CD4-positive, alpha-beta T cell (primary cell): ENCODE data around the gene RUNX2. TPM values are rescaled to one million over a fixed set of nuclear protein-coding genes. Genes with fewer than 3 reads are reported as not detected.
"Not testable (repeated sequence)": the region's sequence is repeated elsewhere in the genome, so short reads cannot be mapped to it uniquely, and the experiment has no call there.

Experiments used
- ATAC-seq: fragments of 200-7000 bp; cut with Tn5 transposase; one replicate; pipeline ENCODE4 v1.10.0; 2022; ENCODE audit warnings: mild to moderate bottlenecking; ENCODE audit not compliant: poor library complexity
- CTCF ChIA-PET: fragments of 350-600 bp; sonication (Branson Sonifier 250); formaldehyde crosslinking; loops from one replicate; lab custom pipeline; 2021; ENCODE audit warnings: antibody characterized with exemption, inconsistent platforms; lab: Charles Lee
- POLR2A ChIA-PET: fragments of 350-600 bp; sonication (Branson Sonifier 250); formaldehyde crosslinking; loops from one replicate; lab custom pipeline; 2021; ENCODE audit warnings: antibody characterized with exemption, inconsistent platforms; lab: Charles Lee
- DNase-seq, 14 experiments: peaks; one replicate each; pipeline ENCODE4 v3.0.0-alpha.2; 2013 to 2020; ENCODE audit warnings: mixed read lengths in 2 of 14
- H3K27ac ChIP-seq, 2 donors: one replicate each; pipeline versions ENCODE4 v1.5.1 to v1.7.0; 2013; ENCODE audit warnings: low read length in 2 of 2, low read depth in 1 of 2, mild to moderate bottlenecking in 1 of 2
- H3K27me3 ChIP-seq, 2 experiments: 1 replicate in 1 of 2; 2 replicates in 1 of 2; pipeline versions ENCODE4 v1.6.1 to v1.7.0; 2013; ENCODE audit warnings: low read length in 2 of 2, control low read depth in 1 of 2, mild to moderate bottlenecking in 1 of 2, moderate library complexity in 1 of 2; ENCODE audit not compliant: insufficient read depth in 2 of 2, control insufficient read depth in 1 of 2
- H3K36me3 ChIP-seq: one replicate; pipeline ENCODE4 v1.6.1; 2013; ENCODE audit warnings: low read length, control low read depth; ENCODE audit not compliant: insufficient read depth
- H3K4me1 ChIP-seq: one replicate; pipeline ENCODE4 v1.6.1; 2013; ENCODE audit warnings: low read length, control low read depth; ENCODE audit not compliant: insufficient read depth
- H3K4me3 ChIP-seq: one replicate; pipeline ENCODE4 v1.5.1; 2013; ENCODE audit warnings: mild to moderate bottlenecking, low read length, moderate library complexity
- H3K9me3 ChIP-seq, 2 experiments: 1 replicate in 1 of 2; 2 replicates in 1 of 2; pipeline versions ENCODE4 v1.6.1 to v1.7.0; 2013; ENCODE audit warnings: low read length in 2 of 2, mild to moderate bottlenecking in 2 of 2, control low read depth in 1 of 2, moderate library complexity in 1 of 2; ENCODE audit not compliant: control insufficient read depth in 1 of 2, insufficient read depth in 1 of 2
- H3K27ac Mint-ChIP-seq: one replicate; pipeline ENCODE4 v1.8.0; 2020; ENCODE audit warnings: mixed read lengths
- H3K27me3 Mint-ChIP-seq: one replicate; pipeline ENCODE4 v1.8.0; 2021; ENCODE audit warnings: mixed read lengths
- H3K36me3 Mint-ChIP-seq: one replicate; pipeline ENCODE4 v1.8.0; 2021; ENCODE audit warnings: low read depth, mixed read lengths
- H3K4me1 Mint-ChIP-seq: one replicate; pipeline ENCODE4 v1.8.0; 2021; ENCODE audit warnings: low read depth, mixed read lengths
- H3K4me3 Mint-ChIP-seq: one replicate; pipeline ENCODE4 v1.8.0; 2020; ENCODE audit warnings: mild to moderate bottlenecking, mixed read lengths
- H3K9me3 Mint-ChIP-seq: one replicate; pipeline ENCODE4 v1.8.0; 2020; ENCODE audit warnings: mixed read lengths
- intact Hi-C, 2 experiments: fragments of 100-400 bp; cut with DNase I in 1 of 2; cut with micrococcal nuclease in 1 of 2; formaldehyde crosslinking; loops; one replicate each; pipeline versions ENCODE4 v1.15.1 to v1.9.0; 2023 to 2025; cut with DNase I, micrococcal nuclease
- total RNA-seq, 174 experiments: library from RNA in 2 of 174; stranded (reverse) in 2 of 174; gene quantifications; one replicate each; pipeline ENCODE4 v1.2.3 and lab custom pipeline; 2021 to 2026
- TF ChIP-seq, protein P1 (sequence below): fragments of 200-600 bp; IDR thresholded peaks from one replicate; pipeline ENCODE4 v1.8.0; 2022; ENCODE audit warnings: antibody characterized with exemption, mild to moderate bottlenecking

The RUNX2 gene
- total RNA-seq, 2 experiments from 2014 or later: 17.5 to 18.0 TPM

DNA sequence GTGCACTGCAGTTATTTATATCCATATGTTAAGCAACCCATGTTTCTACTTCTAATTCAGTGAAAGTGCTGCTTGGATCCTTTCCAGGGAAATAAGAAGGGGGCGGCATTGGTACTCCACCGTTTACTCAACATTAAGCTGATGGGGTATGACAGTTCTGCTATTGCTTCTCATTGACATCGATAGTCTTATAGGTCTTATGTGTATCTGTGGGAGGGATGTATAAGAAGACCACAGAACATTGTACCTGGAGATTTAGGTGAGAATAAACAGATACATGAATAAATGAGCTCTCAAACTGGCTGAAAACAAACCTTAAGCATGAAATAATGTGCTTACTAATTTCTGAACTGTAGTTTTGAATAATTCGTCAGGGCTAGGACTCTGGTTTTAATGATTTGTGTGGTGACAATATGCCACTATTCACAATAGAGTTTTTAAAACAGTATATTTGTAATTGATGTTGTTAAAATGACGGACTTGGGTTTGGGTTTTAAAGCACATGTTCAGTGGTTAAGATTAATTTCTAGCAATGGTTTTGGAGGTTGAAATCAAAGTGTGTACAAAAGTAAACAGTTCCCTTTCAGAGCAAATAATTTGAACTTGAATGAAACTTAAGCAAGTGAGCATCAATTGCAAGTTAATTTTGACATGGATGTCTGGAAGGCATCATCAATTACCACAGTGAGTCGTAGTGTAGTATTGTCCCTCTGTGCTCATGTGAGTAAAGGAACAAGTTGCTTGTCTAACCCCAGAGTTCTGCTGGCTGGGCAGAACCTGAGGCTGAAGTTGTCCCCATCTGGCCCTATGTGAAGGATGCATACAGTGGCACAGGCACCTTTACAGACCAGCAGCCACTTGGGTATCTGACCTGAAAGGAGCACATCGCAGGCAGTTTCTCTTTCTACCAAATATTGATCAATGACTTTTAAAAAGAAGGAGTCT lies 134.3 kb downstream of the RUNX2 start:
- no peak overlapping the region for H3K27ac ChIP-seq
- Mint-ChIP-seq H3K27ac (no peak overlapping the region), H3K36me3 (peaks cover 13% of the 10 kb centered on the region), H3K27me3 (no peaks in the 10 kb centered on the region), H3K9me3 (no peaks in the 10 kb centered on the region), H3K4me1 (peaks cover 13% of the 10 kb centered on the region), H3K4me3 (no peak overlapping the region)
- H3K4me1 ChIP-seq: peaks cover 13% of the 10 kb centered on the region
- TF ChIP-seq, protein P1, sequence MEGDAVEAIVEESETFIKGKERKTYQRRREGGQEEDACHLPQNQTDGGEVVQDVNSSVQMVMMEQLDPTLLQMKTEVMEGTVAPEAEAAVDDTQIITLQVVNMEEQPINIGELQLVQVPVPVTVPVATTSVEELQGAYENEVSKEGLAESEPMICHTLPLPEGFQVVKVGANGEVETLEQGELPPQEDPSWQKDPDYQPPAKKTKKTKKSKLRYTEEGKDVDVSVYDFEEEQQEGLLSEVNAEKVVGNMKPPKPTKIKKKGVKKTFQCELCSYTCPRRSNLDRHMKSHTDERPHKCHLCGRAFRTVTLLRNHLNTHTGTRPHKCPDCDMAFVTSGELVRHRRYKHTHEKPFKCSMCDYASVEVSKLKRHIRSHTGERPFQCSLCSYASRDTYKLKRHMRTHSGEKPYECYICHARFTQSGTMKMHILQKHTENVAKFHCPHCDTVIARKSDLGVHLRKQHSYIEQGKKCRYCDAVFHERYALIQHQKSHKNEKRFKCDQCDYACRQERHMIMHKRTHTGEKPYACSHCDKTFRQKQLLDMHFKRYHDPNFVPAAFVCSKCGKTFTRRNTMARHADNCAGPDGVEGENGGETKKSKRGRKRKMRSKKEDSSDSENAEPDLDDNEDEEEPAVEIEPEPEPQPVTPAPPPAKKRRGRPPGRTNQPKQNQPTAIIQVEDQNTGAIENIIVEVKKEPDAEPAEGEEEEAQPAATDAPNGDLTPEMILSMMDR: no peak
- ATAC-seq (no peak), DNase-seq (no peak)
- intact Hi-C loops: no loop called here
- POLR2A ChIA-PET: interaction anchor here (0.7 kb wide), 1 partner anchor 41 kb away, joined by 4 read pairs; no protein-coding TSS in a partner anchor
- no peaks in the 10 kb centered on the region for H3K27me3 ChIP-seq
- CTCF ChIA-PET: no interaction called here
- no peaks in the 10 kb centered on the region for H3K9me3 ChIP-seq
- no peak overlapping the region for H3K4me3 ChIP-seq
- H3K36me3 ChIP-seq: peaks cover 3% of the 10 kb centered on the region

DNA sequence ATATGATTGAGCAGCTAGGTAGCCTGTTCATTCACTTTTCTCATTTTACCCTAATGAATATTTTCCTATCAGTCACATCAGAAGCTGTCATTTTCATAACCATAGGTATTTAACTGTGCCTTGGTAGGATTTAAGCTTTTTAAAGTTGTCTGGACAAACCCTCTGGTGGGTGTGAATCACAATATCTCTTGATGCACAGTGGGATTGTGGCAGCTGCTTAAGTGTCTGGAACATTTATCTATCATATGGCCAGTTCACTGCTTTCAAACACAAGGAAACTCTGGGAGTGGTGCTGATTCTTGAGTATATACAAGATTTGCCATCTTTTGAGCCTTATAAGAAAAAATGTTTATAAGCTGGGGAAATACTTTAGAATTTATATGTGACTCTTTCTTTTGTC lies 136.6 kb downstream of the RUNX2 start:
- Mint-ChIP-seq H3K27ac (no peak overlapping the region), H3K4me3 (no peak overlapping the region), H3K36me3 (peaks cover 21% of the 10 kb centered on the region), H3K27me3 (no peaks in the 10 kb centered on the region), H3K9me3 (no peaks in the 10 kb centered on the region), H3K4me1 (peaks cover 17% of the 10 kb centered on the region)
- Histone ChIP-seq H3K27me3 (no peaks in the 10 kb centered on the region), H3K9me3 (no peaks in the 10 kb centered on the region), H3K4me1 (peaks cover 11% of the 10 kb centered on the region), H3K4me3 (no peak overlapping the region), H3K36me3 (peaks cover 3% of the 10 kb centered on the region), H3K27ac (no peak overlapping the region)
- POLR2A ChIA-PET: no interaction called here
- intact Hi-C loops: no loop called here
- DNase-seq (no peak), ATAC-seq (no peak)
- TF ChIP-seq, protein P1: no peak
- CTCF ChIA-PET: no interaction called here

DNA sequence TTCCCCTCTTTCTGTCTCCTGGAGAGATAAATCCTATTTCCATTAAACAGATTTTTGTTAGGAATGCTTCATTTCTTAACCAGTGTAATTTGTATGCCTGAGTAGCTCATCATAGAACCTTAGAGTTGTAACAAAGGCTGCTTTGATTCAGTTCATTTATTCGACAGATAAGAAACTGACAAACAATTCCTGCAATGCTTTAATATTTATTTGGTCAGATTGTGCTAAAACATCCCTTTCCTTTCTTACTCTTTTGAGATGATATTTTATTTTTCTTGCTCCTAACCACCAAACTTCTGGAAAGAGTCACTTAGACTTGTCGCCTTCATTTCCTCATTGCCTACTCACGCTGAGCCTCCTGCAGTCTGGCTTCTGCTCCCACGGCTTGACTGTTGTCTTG lies 138.6 kb downstream of the RUNX2 start:
- ChIA-PET POLR2A (no interaction called here), CTCF (no interaction called here)
- ATAC-seq: no peak
- Mint-ChIP-seq H3K36me3 (peaks cover 24% of the 10 kb centered on the region), H3K4me1 (peaks cover 17% of the 10 kb centered on the region), H3K27ac (no peak overlapping the region), H3K4me3 (no peak overlapping the region), H3K27me3 (no peaks in the 10 kb centered on the region), H3K9me3 (no peaks in the 10 kb centered on the region)
- Histone ChIP-seq H3K27me3 (no peaks in the 10 kb centered on the region), H3K4me1 (peaks cover 4% of the 10 kb centered on the region), H3K36me3 (peaks cover 3% of the 10 kb centered on the region), H3K4me3 (no peak overlapping the region), H3K9me3 (no peaks in the 10 kb centered on the region), H3K27ac (no peak overlapping the region)
- DNase-seq: no peak
- TF ChIP-seq, protein P1: no peak
- intact Hi-C loops: no loop called here

DNA sequence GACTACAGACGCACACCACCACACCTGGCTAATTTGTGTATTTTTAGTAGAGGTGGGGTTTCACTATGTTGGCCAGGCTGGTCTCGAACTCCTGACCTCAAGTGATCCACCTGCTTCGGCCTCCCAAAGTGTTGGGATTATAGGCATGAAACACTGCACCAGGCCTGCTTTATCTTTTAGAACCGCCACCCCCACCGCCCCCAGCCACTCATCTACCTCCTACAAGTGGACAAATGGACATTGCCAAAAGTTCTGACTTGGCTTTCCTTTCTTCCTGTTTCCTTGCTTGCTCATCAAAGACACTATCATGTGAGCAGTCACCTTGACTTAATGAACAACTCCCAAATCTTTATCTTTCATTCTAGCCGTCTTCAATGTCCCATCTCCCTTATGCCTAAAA lies 139.3 kb downstream of the RUNX2 start:
- H3K27ac ChIP-seq, DNase-seq, H3K27me3 Mint-ChIP-seq, H3K4me1 ChIP-seq, H3K4me3 Mint-ChIP-seq, ATAC-seq, H3K4me3 ChIP-seq, H3K27me3 ChIP-seq, H3K27ac Mint-ChIP-seq, H3K9me3 Mint-ChIP-seq, H3K9me3 ChIP-seq, intact Hi-C loops, H3K36me3 ChIP-seq, CTCF ChIA-PET: not testable (repeated sequence)
- Mint-ChIP-seq H3K4me1 (peaks cover 17% of the 10 kb centered on the region), H3K36me3 (peaks cover 29% of the 10 kb centered on the region)
- POLR2A ChIA-PET: interaction anchor here (0.6 kb wide), 1 partner anchor 74 kb away, joined by 3 read pairs; no protein-coding TSS in a partner anchor
